ENCODE results near the gene PFKFB3.
"Not testable (repeated sequence)": the region's sequence is repeated elsewhere in the genome, so short reads cannot be mapped to it uniquely, and the experiment has no call there.

- not testable (repeated sequence) for TF ChIP-seq CC2D1A (CRISPR knock-in tag; IDR thresholded peaks at IDR 0.05); ZNF652 (CRISPR knock-in tag; IDR thresholded peaks at IDR 0.05; ENCODE audit: borderline replicate concordance, low read depth)
Observed at GRCh38 chr10:6165933-6166332, 36.8 kb upstream of the PFKFB3 start.
